ENCODE data around the gene UTF1.

UTF1 gene

GRCh38 chr10:133201948-133202725, 27.9 kb upstream of the UTF1 start:
- H3K9me3 Mint-ChIP-seq, result no peaks in the 10 kb centered on the region
- H3K27ac Mint-ChIP-seq, result no peak overlapping the region
- no peak overlapping the region for H3K4me3 Mint-ChIP-seq
- H3K36me3 Mint-ChIP-seq, result no peaks in the 10 kb centered on the region
- H3K27me3 Mint-ChIP-seq, result peaks cover 9% of the 10 kb centered on the region
- H3K4me1 Mint-ChIP-seq, result no peaks in the 10 kb centered on the region
- ATAC-seq, result no peak

GRCh38 chr10:133202778-133203651, 27.0 kb upstream of the UTF1 start:
- Mint-ChIP-seq H3K36me3 (no peaks in the 10 kb centered on the region), H3K27ac (no peak overlapping the region), H3K9me3 (no peaks in the 10 kb centered on the region), H3K4me1 (no peaks in the 10 kb centered on the region), H3K4me3 (no peak overlapping the region), H3K27me3 (peaks cover 9% of the 10 kb centered on the region)
- no peak for ATAC-seq

GRCh38 chr10:133203652-133204195, 26.3 kb upstream of the UTF1 start:
- Mint-ChIP-seq H3K4me1 (no peaks in the 10 kb centered on the region), H3K27ac (no peak overlapping the region)

GRCh38 chr10:133204226-133205015, 25.6 kb upstream of the UTF1 start:
- H3K9me3 Mint-ChIP-seq, result no peaks in the 10 kb centered on the region
- no peaks in the 10 kb centered on the region for H3K4me1 Mint-ChIP-seq
- H3K4me3 Mint-ChIP-seq, result no peak overlapping the region
- peaks cover 9% of the 10 kb centered on the region for H3K27me3 Mint-ChIP-seq
- H3K36me3 Mint-ChIP-seq, result no peaks in the 10 kb centered on the region
- ATAC-seq, result no peak
- no peak overlapping the region for H3K27ac Mint-ChIP-seq

More at GRCh38 chr10:133203652-133204195, 26.3 kb upstream of the UTF1 start:
- Mint-ChIP-seq H3K36me3 (no peaks in the 10 kb centered on the region), H3K27me3 (peaks cover 9% of the 10 kb centered on the region), H3K9me3 (no peaks in the 10 kb centered on the region), H3K4me3 (no peak overlapping the region)
- no peak for ATAC-seq

- H3K4me1 Mint-ChIP-seq, result no peaks in the 10 kb centered on the region
- peaks cover 9% of the 10 kb centered on the region for H3K27me3 Mint-ChIP-seq
- no peak for ATAC-seq
- H3K4me3 Mint-ChIP-seq, result no peak overlapping the region
- H3K9me3 Mint-ChIP-seq, result no peaks in the 10 kb centered on the region
- H3K36me3 Mint-ChIP-seq, result no peaks in the 10 kb centered on the region
- H3K27ac Mint-ChIP-seq, result no peak overlapping the region
Observed at GRCh38 chr10:133205146-133205545, 24.9 kb upstream of the UTF1 start.

- no peaks in the 10 kb centered on the region for H3K36me3 Mint-ChIP-seq
- H3K4me3 Mint-ChIP-seq, result no peak overlapping the region
- no peaks in the 10 kb centered on the region for H3K9me3 Mint-ChIP-seq
- H3K27ac Mint-ChIP-seq, result no peak overlapping the region
- H3K4me1 Mint-ChIP-seq, result no peaks in the 10 kb centered on the region
- no peak for ATAC-seq
- H3K27me3 Mint-ChIP-seq, result peaks cover 11% of the 10 kb centered on the region
Observed at GRCh38 chr10:133206356-133207040, 23.5 kb upstream of the UTF1 start.

- Mint-ChIP-seq H3K36me3 (no peaks in the 10 kb centered on the region), H3K4me3 (no peak overlapping the region), H3K27ac (no peak overlapping the region), H3K4me1 (no peaks in the 10 kb centered on the region), H3K27me3 (peaks cover 17% of the 10 kb centered on the region), H3K9me3 (no peaks in the 10 kb centered on the region)
- ATAC-seq, result no peak
Observed at GRCh38 chr10:133207041-133207600, 22.9 kb upstream of the UTF1 start.

- Mint-ChIP-seq H3K27ac (no peak overlapping the region), H3K4me3 (no peak overlapping the region), H3K27me3 (peaks cover 21% of the 10 kb centered on the region), H3K9me3 (no peaks in the 10 kb centered on the region), H3K36me3 (no peaks in the 10 kb centered on the region), H3K4me1 (no peaks in the 10 kb centered on the region)
- ATAC-seq, result no peak
Observed at GRCh38 chr10:133207627-133208026, 22.4 kb upstream of the UTF1 start.

GRCh38 chr10:133208466-133208865, 21.6 kb upstream of the UTF1 start:
- ATAC-seq, result no peak
- H3K36me3 Mint-ChIP-seq, result no peaks in the 10 kb centered on the region
- H3K9me3 Mint-ChIP-seq, result no peaks in the 10 kb centered on the region
- no peaks in the 10 kb centered on the region for H3K4me1 Mint-ChIP-seq
- no peak overlapping the region for H3K27ac Mint-ChIP-seq
- H3K27me3 Mint-ChIP-seq, result peaks cover 29% of the 10 kb centered on the region
- no peak overlapping the region for H3K4me3 Mint-ChIP-seq

- Mint-ChIP-seq H3K27me3 (peaks cover 31% of the 10 kb centered on the region), H3K9me3 (no peaks in the 10 kb centered on the region), H3K4me3 (no peak overlapping the region), H3K27ac (no peak overlapping the region), H3K4me1 (no peaks in the 10 kb centered on the region), H3K36me3 (no peaks in the 10 kb centered on the region)
- ATAC-seq, result no peak
Observed at GRCh38 chr10:133209117-133209516, 20.9 kb upstream of the UTF1 start.

- no peaks in the 10 kb centered on the region for H3K36me3 Mint-ChIP-seq
- peaks cover 36% of the 10 kb centered on the region for H3K27me3 Mint-ChIP-seq
- no peaks in the 10 kb centered on the region for H3K4me1 Mint-ChIP-seq
- no peaks in the 10 kb centered on the region for H3K9me3 Mint-ChIP-seq
- no peak for ATAC-seq
- no peak overlapping the region for H3K4me3 Mint-ChIP-seq
- no peak overlapping the region for H3K27ac Mint-ChIP-seq
Observed at GRCh38 chr10:133209641-133210040, 20.4 kb upstream of the UTF1 start.

- Mint-ChIP-seq H3K36me3 (no peaks in the 10 kb centered on the region), H3K27me3 (peaks cover 44% of the 10 kb centered on the region), H3K9me3 (no peaks in the 10 kb centered on the region), H3K4me3 (no peak overlapping the region), H3K4me1 (no peaks in the 10 kb centered on the region), H3K27ac (no peak overlapping the region)
- no peak for ATAC-seq
Observed at GRCh38 chr10:133210398-133211140, 19.4 kb upstream of the UTF1 start.

- no peaks in the 10 kb centered on the region for H3K4me1 Mint-ChIP-seq
- no peak for ATAC-seq
- no peak overlapping the region for H3K4me3 Mint-ChIP-seq
- H3K36me3 Mint-ChIP-seq, result no peaks in the 10 kb centered on the region
- no peaks in the 10 kb centered on the region for H3K9me3 Mint-ChIP-seq
- peaks cover 52% of the 10 kb centered on the region for H3K27me3 Mint-ChIP-seq
- no peak overlapping the region for H3K27ac Mint-ChIP-seq
Observed at GRCh38 chr10:133211141-133211830, 18.7 kb upstream of the UTF1 start.

Data from stimulated activated memory B cell treated with anti-CD40 and anti-IgM and Interleukin-4, amounts not matched to agents 10 μg/mL and 1 μg/mL and 100 μg/mL, for 72 hours (primary cell).